WTC11 (cell line): ENCODE data around the gene TIMP2.

Experiments
- CTCF ChIP-seq: fragments of 200-600 bp; IDR thresholded peaks from 2 replicates; pipeline ENCODE4 v1.8.0; 2022; ENCODE audit warnings: antibody characterized with exemption
- ELF4 ChIP-seq: sonication (generic); formaldehyde crosslinking; IDR thresholded peaks from 2 replicates; pipeline ENCODE4 v1.8.1; 2022; ENCODE audit warnings: low read depth, mild to moderate bottlenecking, moderate library complexity, missing genetic modification reagents
- HMGXB4 ChIP-seq: sonication (generic); formaldehyde crosslinking; IDR thresholded peaks from 2 replicates; pipeline ENCODE4 v1.8.1; 2023; ENCODE audit warnings: mild to moderate bottlenecking, moderate library complexity, missing genetic modification reagents
- NR2C2 ChIP-seq: sonication (generic); formaldehyde crosslinking; IDR thresholded peaks from 2 replicates; pipeline ENCODE4 v1.8.0; 2022; ENCODE audit warnings: mild to moderate bottlenecking, missing genetic modification reagents
- TEAD4 ChIP-seq: sonication (generic); formaldehyde crosslinking; IDR thresholded peaks from 2 replicates; pipeline ENCODE4 v1.8.0; 2022; ENCODE audit warnings: mild to moderate bottlenecking, missing genetic modification reagents
- TF ChIP-seq, protein P1 (sequence below): sonication (generic); formaldehyde crosslinking; IDR thresholded peaks from 2 replicates; pipeline ENCODE4 v1.8.1; 2022; ENCODE audit warnings: low read depth, missing genetic modification reagents, borderline replicate concordance
- TF ChIP-seq, protein P2 (sequence below): fragments of 250-450 bp; sonication (Bioruptor Pico); IDR thresholded peaks from 2 replicates; pipeline ENCODE4 v1.9.0; 2021; ENCODE audit warnings: mild to moderate bottlenecking, borderline replicate concordance
- TF ChIP-seq, protein P3 (sequence below): sonication (generic); formaldehyde crosslinking; IDR thresholded peaks from 2 replicates; pipeline ENCODE4 v1.8.0; 2022; ENCODE audit warnings: mild to moderate bottlenecking, missing genetic modification reagents

DNA sequence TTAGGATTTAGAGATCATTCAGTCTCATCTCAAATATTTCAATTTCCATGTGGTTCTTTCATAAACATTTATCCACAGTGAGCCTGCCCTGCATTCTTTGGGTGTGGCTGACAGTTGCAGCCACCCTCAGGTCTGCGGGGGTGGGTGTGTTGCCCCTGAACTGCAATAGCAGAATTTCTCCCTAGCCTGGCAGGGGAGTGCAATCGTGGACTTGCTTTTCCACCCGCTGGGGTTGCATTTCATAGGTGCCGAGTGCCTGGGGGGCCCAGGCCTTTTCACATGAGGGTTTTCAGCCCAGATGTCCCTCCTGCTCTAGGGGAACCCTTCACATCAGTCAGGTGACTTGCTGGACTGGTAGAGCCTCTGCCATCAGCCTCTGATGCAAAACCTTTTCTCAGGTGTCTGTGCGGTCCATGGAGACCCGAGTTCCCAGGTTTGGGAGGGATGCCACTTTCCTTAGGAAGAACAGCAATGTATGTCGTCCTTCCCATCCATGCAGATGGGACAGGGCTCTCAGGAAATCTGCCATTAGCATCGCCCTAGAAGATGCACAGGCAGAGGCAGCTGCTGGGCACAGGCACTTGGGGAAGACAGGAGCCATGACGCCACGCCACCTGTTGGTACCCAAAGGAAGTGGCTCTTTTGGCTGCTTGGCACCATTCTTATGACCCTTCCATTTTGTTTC, 82.2 kb downstream of the TIMP2 start:
- TF ChIP-seq CTCF (peak; percentile 59), ELF4 (CRISPR knock-in tag) (no peak), HMGXB4 (CRISPR knock-in tag) (no peak), NR2C2 (CRISPR knock-in tag) (no peak), TEAD4 (CRISPR knock-in tag) (no peak)
- TF ChIP-seq, protein P1, sequence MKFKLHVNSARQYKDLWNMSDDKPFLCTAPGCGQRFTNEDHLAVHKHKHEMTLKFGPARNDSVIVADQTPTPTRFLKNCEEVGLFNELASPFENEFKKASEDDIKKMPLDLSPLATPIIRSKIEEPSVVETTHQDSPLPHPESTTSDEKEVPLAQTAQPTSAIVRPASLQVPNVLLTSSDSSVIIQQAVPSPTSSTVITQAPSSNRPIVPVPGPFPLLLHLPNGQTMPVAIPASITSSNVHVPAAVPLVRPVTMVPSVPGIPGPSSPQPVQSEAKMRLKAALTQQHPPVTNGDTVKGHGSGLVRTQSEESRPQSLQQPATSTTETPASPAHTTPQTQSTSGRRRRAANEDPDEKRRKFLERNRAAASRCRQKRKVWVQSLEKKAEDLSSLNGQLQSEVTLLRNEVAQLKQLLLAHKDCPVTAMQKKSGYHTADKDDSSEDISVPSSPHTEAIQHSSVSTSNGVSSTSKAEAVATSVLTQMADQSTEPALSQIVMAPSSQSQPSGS (CRISPR knock-in tag): no peak
- TF ChIP-seq, protein P2, sequence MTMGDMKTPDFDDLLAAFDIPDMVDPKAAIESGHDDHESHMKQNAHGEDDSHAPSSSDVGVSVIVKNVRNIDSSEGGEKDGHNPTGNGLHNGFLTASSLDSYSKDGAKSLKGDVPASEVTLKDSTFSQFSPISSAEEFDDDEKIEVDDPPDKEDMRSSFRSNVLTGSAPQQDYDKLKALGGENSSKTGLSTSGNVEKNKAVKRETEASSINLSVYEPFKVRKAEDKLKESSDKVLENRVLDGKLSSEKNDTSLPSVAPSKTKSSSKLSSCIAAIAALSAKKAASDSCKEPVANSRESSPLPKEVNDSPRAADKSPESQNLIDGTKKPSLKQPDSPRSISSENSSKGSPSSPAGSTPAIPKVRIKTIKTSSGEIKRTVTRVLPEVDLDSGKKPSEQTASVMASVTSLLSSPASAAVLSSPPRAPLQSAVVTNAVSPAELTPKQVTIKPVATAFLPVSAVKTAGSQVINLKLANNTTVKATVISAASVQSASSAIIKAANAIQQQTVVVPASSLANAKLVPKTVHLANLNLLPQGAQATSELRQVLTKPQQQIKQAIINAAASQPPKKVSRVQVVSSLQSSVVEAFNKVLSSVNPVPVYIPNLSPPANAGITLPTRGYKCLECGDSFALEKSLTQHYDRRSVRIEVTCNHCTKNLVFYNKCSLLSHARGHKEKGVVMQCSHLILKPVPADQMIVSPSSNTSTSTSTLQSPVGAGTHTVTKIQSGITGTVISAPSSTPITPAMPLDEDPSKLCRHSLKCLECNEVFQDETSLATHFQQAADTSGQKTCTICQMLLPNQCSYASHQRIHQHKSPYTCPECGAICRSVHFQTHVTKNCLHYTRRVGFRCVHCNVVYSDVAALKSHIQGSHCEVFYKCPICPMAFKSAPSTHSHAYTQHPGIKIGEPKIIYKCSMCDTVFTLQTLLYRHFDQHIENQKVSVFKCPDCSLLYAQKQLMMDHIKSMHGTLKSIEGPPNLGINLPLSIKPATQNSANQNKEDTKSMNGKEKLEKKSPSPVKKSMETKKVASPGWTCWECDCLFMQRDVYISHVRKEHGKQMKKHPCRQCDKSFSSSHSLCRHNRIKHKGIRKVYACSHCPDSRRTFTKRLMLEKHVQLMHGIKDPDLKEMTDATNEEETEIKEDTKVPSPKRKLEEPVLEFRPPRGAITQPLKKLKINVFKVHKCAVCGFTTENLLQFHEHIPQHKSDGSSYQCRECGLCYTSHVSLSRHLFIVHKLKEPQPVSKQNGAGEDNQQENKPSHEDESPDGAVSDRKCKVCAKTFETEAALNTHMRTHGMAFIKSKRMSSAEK (CRISPR knock-in tag): no peak
- TF ChIP-seq, protein P3, sequence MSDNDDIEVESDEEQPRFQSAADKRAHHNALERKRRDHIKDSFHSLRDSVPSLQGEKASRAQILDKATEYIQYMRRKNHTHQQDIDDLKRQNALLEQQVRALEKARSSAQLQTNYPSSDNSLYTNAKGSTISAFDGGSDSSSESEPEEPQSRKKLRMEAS (CRISPR knock-in tag): no peak
